NCI-H2171 treated with DMSO at 0.1 percent for 48 hours (cell line): ENCODE data around the gene FBLN5.

Experiments
- DNase-seq: peaks from one replicate; lab custom pipeline; 2025; lab: John Stamatoyannopoulos, UW

FBLN5 gene, protein sequence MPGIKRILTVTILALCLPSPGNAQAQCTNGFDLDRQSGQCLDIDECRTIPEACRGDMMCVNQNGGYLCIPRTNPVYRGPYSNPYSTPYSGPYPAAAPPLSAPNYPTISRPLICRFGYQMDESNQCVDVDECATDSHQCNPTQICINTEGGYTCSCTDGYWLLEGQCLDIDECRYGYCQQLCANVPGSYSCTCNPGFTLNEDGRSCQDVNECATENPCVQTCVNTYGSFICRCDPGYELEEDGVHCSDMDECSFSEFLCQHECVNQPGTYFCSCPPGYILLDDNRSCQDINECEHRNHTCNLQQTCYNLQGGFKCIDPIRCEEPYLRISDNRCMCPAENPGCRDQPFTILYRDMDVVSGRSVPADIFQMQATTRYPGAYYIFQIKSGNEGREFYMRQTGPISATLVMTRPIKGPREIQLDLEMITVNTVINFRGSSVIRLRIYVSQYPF

DNA sequence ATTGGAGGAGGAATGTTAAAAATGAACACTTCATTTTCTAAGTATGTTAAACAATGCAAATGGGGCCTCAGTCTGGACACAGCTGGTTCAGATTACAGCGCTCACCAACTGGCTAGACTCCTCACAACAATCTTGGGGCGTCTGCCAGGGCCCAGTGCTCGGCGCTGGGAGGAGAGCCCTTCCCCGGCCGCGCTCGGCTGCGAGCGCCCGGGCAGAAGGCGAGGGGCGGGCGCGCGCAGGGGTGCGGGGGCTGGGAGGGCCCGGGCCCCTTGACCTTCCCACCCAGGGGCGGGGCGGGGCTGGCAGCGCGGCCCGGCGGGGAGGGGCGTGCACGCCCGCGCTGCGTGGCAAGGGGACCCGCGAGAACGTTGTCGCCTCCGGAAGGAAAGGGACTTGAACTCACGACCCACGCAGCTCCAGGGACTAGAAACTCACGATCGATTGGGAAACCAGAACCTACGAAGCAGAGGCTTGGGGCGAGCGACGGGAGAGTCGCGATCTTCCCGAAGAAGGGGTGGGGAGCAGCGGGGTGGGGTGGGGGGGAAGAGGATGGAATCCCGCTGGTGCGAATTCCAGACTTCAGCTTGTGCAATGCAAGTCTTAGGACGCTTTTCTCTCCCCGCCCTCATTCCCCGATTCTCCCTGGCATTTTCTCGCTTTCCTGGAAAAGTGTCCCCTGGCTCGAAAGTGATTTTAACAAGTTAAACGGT lies at the start of gene FBLN5:
TSS of gene FBLN5 (minus strand) at position 220 of the 710 bp plus-strand sequence. CDS start 465 bp downstream, outside the sequence.
- peak; percentile 55 for DNase-seq

DNA sequence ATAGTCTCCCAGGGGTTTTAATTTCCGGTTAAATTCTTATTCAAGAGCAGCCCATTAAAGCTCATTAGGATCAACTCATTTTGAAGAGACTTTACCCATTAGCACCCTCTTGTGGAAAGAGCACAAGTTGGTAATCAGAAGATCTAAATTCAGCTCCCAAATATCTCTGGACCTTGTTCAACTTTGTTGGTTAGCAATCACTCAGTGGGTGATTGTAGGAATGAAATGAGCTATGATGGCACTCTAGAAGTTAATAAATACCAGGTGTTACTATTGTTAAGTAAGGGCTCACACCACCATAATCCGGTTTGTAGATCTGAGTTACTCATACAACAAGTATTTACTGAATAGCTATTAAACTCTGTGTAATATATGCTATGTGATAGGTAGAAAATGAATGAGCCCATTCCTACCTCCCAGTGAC lies 49.5 kb upstream of the FBLN5 start:
- DNase-seq: peak; percentile 64

DNA sequence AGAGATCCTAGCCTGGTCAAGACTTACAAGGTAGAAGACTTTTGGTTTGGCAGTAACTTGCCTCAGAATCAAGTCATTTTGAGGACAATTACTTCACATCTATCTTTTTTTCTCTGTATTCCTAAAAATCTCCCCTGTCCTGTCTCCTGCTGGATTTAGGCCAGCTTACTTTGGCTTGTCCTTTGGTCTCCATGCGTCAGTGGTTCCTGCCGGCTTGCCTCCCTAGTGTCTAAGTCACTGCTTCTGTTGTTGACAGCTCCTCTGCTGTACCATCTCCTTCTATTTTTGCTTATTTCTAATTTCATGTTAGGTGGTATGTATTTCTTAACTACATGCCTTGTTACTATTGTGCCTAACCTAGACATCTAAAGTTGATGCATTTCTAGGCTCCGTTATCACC lies 39.7 kb upstream of the FBLN5 start:
- DNase-seq: no peak

DNA sequence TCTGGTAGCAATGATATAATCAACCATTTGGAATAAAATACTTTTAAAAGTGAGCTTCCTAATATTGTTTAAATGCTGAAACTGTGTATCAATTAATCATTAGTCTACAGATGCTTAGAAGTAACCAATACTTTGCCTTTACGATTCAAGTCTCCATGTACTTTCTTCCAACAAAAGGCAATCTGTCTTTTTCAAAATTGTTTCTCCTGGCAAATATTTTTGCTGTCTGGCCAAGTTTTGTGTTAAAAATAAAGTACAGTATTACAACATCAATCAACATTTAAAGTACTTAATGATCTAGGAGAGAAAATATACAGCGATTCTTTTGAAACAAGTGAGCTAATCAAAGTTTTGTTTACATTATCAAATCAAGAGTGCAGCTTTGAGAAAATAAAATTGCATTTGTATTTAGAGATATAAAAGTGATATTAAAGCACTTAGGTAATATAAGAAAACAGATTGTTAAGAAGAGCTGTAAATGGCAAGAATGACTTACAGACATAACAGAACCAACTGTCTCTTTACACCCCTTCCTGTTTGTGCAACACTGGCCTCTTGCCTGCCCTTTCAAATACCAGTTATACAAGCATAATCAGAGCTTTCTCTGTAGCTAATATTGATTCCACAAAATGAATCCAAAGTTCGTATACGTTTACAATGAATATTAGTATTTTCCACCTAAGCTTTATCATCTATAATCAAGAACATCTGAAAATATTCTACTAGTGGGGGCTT lies 38.2 kb upstream of the FBLN5 start:
- no peak for DNase-seq

DNA sequence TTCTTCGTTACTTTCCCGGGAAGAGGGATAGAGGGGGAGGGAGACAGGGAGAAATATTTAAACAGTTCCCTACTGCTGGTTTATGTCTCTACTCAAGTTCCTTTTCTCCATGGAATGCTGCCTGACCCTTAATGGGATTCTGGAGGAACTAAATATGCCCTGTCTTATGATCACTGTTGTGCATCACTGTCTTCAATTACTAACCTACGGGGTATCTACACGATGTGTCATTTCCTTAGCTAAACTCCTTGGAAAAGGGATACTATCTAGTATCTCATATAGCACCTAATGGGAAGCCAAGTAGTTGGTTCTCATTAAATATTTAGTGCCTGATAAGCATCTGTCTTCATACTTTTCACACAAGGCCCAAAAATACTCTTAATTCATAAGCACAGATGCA lies 37.5 kb upstream of the FBLN5 start:
- DNase-seq: no peak

DNA sequence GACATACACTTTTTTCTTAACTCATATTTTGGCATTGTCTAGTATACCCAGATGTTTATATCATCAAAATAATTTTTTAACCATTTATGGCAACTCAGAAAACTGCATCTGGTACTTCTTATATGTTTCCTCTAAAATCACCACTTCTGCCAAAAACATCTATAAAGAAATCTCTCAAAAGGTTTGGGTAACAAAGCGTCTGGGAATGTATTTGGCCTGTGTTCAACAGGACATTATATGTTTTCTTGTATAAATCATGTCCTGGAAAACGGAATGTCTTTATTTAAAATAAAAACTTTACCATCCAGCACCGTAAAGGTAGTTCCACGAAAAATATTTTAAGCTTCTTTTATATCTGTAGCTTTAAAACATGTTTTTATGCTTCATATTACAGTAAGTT lies 36.1 kb upstream of the FBLN5 start:
- no peak for DNase-seq

DNA sequence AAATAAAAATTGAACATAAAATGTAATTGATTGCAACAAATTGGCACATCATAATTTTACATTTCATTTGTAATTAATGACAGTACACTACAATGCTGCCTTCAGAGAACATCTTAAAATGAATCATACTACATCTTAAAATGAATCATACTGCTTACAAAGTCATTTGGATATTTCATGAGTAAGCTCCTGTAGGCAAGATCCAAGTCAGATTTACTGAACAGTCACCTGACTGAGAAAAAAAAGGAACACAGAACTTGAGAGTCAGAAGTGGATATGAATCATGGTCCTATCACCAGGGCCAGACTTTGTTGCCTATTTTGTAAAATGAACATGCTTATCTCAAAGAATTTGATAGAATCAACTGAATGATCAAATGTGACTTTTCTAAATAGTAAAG lies 32.7 kb upstream of the FBLN5 start:
- no peak for DNase-seq

DNA sequence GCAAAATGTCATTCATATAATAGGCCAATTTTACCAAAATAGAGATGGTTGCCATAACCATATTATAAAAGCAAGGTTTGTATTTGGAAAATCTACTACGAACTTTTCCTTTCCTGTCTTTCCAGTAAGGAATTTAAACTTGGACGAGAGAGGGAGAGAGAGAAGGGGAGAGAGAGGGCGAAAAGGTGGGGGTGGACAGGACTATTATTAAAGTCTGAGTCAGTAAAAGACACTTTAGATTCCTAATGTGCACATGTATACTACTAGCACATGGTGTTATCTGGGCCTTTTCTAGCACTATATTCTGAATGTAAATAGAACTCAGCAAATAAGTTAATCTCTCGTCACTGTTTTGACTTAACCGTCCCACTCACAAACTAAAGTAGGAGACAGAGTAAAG lies 30.4 kb upstream of the FBLN5 start:
- DNase-seq: no peak

DNA sequence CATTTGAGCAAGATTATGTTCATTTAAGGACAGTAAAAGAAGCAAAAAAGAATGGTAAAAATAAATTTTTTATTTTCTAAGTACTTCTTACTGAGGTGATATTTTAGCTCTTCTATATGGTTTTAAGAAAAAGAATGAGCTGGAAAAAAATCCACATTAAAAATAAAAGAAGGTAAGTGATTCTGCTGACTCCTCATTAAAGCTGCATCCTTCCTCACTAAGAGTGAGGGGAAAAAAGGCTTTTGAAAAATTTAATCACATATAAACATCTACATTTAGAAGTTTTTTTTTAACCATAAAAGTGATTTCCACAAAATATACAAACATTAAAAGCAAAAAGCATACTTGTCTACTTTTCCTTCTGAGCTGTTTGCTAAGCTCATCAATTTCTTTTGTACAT lies 28.3 kb upstream of the FBLN5 start:
- no peak for DNase-seq

DNA sequence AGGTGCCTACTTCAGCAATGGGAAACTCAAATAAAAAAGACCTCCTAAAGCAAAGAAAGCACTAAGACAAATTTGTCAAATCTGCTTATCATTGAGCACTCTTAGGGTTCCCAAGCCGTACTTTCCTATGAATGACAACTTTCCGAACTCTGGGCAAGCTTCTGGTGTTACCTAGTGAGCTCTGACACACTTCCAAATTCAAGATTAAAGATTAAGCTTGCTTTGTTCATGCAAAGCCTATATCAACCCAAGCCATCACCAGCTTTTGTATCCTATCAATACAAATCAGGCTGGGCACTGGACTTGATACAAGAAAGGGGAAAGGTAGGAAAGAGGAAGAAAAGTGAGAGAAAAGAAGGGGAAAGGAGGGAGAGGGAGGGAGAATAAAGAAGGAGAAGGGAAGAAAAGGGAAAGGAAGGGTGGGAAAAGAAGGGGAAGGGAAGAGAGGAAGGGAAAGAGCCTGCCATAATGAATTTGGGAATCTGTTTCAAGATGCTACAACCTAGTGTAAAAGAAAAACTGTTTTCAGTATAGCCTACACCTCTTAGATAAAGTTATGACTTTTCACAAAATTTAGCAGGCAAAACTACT lies 23.8 kb upstream of the FBLN5 start:
- DNase-seq: no peak

DNA sequence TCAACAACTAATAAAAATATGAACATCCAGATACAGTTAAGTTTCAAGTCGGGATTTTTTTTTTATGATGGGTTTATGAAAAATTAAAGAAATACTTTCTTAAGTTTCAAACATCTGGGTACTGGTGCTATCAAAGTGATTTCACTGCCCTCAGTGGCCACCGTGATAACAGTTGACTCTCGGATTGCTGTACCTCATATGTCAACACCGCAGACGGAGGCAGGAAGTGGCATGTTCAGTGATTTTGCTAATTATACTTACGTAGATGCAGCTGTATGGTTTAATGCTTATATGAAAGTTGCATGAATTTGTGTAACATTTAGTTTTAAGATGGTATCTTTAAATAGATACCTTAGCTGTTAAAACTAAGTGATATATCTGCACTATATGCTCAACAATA lies 20.8 kb upstream of the FBLN5 start:
- DNase-seq: no peak

DNA sequence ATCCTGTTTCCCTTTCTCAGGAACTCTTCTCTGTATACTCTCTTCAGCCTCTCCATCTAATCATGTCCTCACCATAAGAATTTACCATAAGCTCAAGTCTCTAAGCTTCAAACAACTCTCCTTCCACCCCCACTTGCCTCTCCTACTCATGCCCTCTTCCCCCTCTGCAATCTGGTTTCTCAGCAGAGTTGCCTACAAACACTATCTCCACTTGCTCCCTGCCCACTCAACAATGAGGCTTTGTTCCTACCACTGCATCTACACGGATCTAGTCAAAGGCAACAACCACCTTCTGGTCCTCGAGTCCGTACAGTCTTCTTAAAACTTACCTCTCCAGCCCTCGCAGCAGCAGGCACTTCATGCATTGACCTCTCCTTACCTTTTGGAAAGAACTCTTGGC lies 17.2 kb upstream of the FBLN5 start:
- no peak for DNase-seq

DNA sequence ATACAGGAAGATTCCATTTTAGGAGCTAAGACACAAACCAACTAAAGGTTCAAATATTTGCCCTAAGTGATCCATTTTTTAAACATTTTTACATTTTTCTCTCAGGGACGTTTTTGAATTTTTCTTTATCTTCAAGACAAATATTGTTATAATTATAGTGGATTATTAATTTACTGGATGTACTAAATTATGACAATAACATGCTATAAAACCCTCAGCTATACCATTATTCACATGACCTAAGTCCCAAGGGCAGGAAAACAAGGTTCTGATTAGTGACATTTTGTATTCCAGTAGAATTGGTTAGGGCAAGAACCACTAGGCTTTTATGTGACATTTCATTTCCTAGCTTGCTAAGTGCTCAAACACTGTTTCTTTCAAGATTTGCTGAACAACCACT lies 16.5 kb upstream of the FBLN5 start:
- no peak for DNase-seq

DNA sequence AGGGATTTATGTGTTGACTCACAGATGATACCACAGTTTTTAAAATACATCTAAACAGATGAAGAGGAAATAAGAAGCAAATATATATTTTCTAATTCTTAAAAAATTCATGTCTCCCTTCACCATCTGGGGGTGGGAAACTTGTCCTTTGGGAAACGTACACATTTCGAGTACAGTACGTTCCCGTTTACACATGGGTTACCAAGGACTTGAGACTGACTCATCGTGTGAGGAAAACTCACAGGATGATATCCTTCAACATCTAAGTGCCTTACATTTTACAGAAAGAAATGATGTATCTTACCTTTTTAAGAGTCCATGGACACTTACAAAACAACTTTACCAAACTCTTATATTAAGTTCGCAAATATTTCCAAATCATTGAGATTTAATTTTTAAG lies 16.0 kb upstream of the FBLN5 start:
- DNase-seq: no peak

DNA sequence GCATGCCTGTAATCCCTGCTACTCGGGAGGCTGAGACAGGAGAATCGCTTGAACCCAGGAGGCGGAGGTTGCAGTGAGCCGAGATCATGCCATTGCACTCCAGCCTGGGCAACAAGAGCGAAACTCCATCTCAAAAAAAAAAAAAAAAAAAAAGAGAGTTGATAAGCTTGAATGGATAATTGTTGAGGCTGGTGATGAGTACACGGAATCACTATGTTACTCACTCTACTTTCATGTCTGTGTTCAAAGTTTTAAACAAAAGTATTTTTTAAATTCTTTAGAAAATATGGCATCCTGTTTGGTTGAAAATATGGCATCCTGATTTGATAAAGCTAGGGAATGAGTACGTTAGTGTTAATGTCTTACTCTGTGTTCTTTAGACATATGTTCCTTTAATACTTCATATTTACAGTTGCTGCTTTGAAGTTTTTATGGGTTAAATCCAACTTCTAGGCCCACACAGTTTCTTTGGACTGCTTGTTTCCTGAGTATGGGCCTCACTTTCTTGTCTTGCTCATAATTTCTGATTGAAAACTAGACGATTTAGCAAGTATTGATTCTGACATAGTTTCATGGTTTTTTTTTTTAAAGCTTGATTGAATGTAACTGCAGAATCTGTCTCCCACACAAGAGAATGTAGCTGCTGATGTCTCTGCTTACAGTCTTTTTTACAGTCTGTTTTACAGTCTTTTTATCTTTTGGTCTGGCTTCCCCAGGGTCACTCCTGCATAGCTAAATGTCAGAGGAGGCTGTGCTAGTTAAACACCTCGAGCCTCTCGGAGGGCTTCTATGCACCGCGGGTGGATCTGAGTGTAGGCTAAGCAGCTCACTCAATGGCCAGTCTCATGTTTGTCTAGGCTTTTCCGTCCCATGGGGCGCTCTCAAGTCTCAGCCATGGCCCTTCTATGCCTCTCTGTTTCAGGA lies 14.1 kb upstream of the FBLN5 start:
- no peak for DNase-seq

DNA sequence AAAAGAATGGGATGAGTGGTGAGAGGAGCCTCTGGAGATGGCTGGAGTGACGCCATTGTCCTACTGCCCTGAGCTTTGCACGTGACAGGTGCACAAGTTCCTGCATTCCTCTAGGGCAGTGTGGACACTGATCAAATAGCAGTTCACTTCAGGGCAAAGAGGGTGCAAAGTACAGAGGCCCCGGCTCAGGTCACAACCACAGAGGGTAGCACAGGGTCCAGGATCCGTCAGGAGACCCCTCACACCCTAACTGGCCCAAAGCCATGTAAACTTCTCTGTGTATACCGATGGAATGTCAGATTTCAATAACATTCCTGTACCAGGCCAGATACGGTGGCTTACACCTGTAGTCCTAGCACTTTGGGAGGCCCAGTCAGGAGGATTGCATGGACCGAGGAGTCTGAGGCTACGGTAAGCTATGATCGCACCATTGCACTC lies 10.4 kb upstream of the FBLN5 start:
- DNase-seq: no peak

DNA sequence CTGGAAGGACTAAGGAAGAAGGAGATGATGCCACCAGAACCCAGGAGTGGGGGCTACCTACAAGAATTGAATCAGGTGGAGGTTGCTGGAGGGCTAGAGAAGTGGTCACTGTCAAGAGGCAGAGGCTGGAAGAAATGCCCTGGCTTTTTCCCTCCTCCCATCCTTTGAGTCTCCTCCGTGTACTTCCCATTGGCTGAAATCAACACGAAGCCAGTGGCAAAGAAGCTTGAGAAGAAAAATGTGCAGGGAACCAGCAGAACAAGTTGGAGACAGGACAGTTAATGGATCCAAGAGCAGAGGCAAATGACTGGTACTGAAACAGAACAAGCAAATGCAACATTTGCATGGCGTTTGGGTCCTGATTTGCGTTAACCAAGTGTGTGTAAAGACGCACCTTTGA lies 9.1 kb upstream of the FBLN5 start:
- DNase-seq: no peak

DNA sequence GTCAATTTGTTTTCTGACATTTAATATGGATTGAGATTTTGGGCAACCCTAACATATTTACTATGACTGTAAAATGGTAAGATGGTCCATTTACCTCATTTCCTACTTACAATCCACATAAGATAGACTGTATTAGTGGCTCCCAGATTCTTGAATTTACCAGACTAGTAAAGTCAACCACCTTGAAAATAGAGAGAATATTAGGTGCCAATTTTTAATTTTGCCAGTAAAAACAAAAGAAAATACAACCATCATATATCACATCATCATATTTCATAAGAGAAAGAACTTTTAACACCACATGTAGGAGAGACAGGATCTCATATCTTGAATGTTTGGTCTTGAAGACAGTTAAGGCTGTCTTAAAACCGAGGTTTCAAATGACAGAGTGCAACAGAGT lies 7.7 kb upstream of the FBLN5 start:
- DNase-seq: no peak

DNA sequence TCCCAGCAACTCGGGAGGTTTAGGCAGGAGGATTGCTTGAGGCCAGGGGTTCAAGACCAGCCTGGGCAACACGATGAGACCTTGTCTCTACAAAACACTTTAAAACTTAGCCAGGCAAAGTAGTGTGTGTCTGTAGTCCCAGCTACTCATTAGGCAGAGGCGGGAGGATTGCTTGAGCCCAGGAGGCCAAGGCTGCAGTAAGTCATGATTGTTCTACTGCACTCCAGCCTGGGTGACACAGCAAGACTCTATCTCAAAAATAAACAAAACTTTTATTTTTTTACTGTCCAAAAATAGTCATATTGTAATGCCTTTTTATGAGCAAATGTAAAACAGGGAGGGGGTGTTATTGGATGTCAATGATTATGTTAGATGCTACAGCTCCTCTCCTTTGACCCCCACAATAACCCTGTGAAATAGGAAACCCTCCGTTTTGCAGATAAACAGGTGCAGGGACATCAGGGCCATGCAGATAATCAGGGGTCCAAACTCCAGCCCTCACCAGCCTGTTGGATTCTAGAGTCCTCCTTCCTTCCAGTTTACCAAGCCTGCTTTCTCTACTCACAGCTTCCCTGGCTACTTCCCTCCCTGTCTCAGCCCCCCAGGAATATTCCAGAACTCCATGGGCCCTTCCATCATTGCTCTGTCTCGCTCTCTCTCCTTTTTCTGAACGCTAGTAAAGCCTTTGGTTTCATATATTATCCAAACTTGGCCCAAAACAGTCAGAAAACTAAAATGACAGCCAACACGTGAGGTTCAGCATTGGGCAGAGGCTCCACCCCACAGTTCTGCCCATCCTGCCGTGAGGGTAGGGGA lies 5.9 kb upstream of the FBLN5 start:
- DNase-seq: no peak
